ENCODE measurements around the gene C19orf47. TPM values are rescaled to one million over a fixed set of nuclear protein-coding genes. Genes with fewer than 3 reads are reported as not detected.

The C19orf47 gene
- total and polyA plus RNA-seq, 8 donors: 0.58 to 59.7 (median 8.6) TPM

GRCh38 chr19:40309666-40310065, 38.5 kb downstream of the C19orf47 start:
- Histone ChIP-seq H3K4me3 (no peak overlapping the region), H3K9me3 (no peaks in the 10 kb centered on the region), H3K4me1 (peaks cover 0 to 8% (median 0%) of the 10 kb centered on the region in 4 donors), H3K27ac (no peak overlapping the region), H3K27me3 (no peaks in the 10 kb centered on the region), H3K36me3 (no peaks in the 10 kb centered on the region)
- TF ChIP-seq POLR2A (IDR thresholded peaks at IDR 0.05): no peak
- no peak for TF ChIP-seq EP300 (IDR thresholded peaks at IDR 0.05)
- TF ChIP-seq CTCF (IDR thresholded peaks at IDR 0.05): no peak
- TF ChIP-seq POLR2AphosphoS5 (IDR thresholded peaks at IDR 0.05): no peak
- DNase-seq: no peak
- WGBS, 5 donors: 68 to 94% (median 90%) methylated on average over 1 of the region's 1 CpG
- intact Hi-C loops (cut with DNase I; ENCODE audit: low total_unique reads): no loop called here

GRCh38 chr19:40305403-40305802, 42.8 kb downstream of the C19orf47 start:
- DNase-seq: peak; percentile 70 to 95
- no peaks in the 10 kb centered on the region for H3K27me3 ChIP-seq
- H3K4me1 ChIP-seq: peaks cover 0 to 8% (median 0%) of the 10 kb centered on the region in 4 donors
- TF ChIP-seq POLR2A (IDR thresholded peaks at IDR 0.05): no peak
- TF ChIP-seq CTCF (IDR thresholded peaks at IDR 0.05): peak in 5 of 7 experiments; percentile 40 to 64 (median 55)
- peak in 1 of 3 donors; percentile 9 for TF ChIP-seq POLR2AphosphoS5 (IDR thresholded peaks at IDR 0.05)
- 3 to 7% (median 5%) methylated on average over 5 of the region's 5 CpGs for WGBS, 5 donors
- H3K4me3 ChIP-seq: no peak overlapping the region
- no peak overlapping the region for H3K27ac ChIP-seq
- intact Hi-C loops (cut with DNase I; ENCODE audit: low total_unique reads): no loop called here
- H3K9me3 ChIP-seq: no peaks in the 10 kb centered on the region
- H3K36me3 ChIP-seq: no peaks in the 10 kb centered on the region

GRCh38 chr19:40304306-40304705, 43.9 kb downstream of the C19orf47 start:
- Histone ChIP-seq H3K4me3 (no peak overlapping the region), H3K36me3 (no peaks in the 10 kb centered on the region), H3K4me1 (peaks cover 0 to 8% (median 0%) of the 10 kb centered on the region in 4 donors), H3K9me3 (no peaks in the 10 kb centered on the region), H3K27me3 (no peaks in the 10 kb centered on the region), H3K27ac (no peak overlapping the region)
- no peak for TF ChIP-seq POLR2AphosphoS5 (IDR thresholded peaks at IDR 0.05)
- TF ChIP-seq EP300 (IDR thresholded peaks at IDR 0.05): no peak
- no peak for TF ChIP-seq POLR2A (IDR thresholded peaks at IDR 0.05)
- no peak for TF ChIP-seq CTCF (IDR thresholded peaks at IDR 0.05)
- intact Hi-C loops (cut with DNase I; ENCODE audit: low total_unique reads): no loop called here
- DNase-seq: peak in 1 of 2 donors; percentile 23
- WGBS, 5 donors: 57 to 71% (median 59%) methylated on average over 4 of the region's 4 CpGs

- Histone ChIP-seq H3K36me3 (no peaks in the 10 kb centered on the region), H3K4me1 (peaks cover 0 to 8% (median 0%) of the 10 kb centered on the region in 4 donors), H3K4me3 (no peak overlapping the region), H3K27ac (no peak overlapping the region), H3K9me3 (no peaks in the 10 kb centered on the region), H3K27me3 (no peaks in the 10 kb centered on the region)
- intact Hi-C loops (cut with DNase I; ENCODE audit: low total_unique reads): no loop called here
- DNase-seq: peak in 1 of 2 donors; percentile 19
- no peak for TF ChIP-seq CTCF (IDR thresholded peaks at IDR 0.05)
- no peak for TF ChIP-seq POLR2A (IDR thresholded peaks at IDR 0.05)
- TF ChIP-seq POLR2AphosphoS5 (IDR thresholded peaks at IDR 0.05): no peak
- TF ChIP-seq EP300 (IDR thresholded peaks at IDR 0.05): no peak
- WGBS, 5 donors: 33 to 81% (median 54%) methylated on average over 2 of the region's 2 CpGs
These were observed 44.4 kb downstream of the C19orf47 start for GRCh38 chr19:40303765-40304164.
